HG03571 (cell line): ENCODE measurements around the gene PPEF2.
"Not testable (repeated sequence)": the region's sequence is repeated elsewhere in the genome, so short reads cannot be mapped to it uniquely, and the experiment has no call there.

Experiments
- ATAC-seq: cut with Tn5 transposase; IDR thresholded peaks from one replicate; pipeline ENCODE4 v1.9.1; 2021; ENCODE audit not compliant: unreplicated experiment

PPEF2 gene

DNA sequence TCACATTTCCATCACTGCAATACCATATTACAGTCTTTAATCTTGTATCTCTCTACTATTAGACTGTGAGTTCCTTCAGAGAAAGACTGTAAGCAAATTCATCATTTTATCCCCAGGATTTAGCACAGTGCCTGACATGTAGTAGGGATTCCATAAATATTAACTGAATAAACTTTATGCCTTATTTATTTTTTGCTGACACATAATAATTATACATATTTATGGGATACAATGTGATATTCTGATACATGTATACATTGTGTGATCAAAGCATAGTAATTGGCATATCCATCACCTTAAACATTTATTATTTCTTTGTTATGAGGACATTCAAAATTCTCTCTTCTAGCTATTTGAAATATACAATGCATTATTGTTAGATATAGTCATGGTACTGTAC, 3.7 kb downstream of the PPEF2 start:
- no peak for ATAC-seq

DNA sequence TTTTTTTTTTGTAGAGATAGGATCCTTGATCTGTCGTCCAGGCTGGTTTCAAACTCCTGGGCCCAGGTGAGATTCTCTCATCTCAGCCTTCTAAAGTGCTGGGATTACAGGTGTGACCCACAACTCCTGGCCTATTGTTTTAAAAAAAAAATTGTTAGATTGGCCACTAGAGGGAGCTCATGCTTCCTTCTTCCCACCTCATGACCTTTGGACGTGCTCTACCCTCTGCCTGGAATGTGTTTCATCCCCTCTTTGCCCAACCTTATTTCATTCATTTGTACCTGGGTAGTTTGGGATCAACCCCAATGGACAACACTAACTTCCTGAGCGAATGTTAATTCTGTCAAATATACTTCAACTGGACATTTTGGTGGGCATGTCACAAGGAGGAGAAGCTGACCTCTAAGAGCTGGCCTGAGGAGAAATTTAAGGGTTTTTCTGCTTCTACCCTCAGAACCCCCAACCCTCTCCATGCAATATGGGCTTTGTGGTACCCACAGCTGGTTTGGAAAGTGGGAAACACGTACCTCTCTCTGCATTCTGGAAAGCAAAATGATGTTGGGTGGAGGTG, 6.4 kb downstream of the PPEF2 start:
- ATAC-seq: no peak

- ATAC-seq: no peak
Measured at GRCh38 chr4:75892508-75892907, 9.7 kb downstream of the PPEF2 start.

DNA sequence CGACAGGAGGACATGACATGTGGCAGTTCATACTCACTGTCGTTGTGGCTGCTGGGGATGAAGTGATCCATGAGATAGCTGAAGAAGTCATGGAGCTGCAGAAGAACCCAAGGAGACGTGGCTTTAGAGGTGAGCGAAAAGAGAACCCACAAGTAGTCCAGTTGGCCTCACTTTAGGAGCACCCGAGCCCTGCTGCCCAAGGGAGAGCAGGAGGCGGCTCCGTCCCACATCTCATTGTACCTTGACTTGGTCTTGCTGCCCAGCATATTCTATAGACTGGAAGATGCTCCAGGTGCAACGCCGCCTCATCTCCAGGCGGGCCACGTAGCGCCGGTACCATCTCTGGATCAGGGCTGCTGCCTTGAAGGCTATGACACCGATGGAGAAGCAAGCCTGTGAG, 10.6 kb downstream of the PPEF2 start:
- ATAC-seq: no peak

DNA sequence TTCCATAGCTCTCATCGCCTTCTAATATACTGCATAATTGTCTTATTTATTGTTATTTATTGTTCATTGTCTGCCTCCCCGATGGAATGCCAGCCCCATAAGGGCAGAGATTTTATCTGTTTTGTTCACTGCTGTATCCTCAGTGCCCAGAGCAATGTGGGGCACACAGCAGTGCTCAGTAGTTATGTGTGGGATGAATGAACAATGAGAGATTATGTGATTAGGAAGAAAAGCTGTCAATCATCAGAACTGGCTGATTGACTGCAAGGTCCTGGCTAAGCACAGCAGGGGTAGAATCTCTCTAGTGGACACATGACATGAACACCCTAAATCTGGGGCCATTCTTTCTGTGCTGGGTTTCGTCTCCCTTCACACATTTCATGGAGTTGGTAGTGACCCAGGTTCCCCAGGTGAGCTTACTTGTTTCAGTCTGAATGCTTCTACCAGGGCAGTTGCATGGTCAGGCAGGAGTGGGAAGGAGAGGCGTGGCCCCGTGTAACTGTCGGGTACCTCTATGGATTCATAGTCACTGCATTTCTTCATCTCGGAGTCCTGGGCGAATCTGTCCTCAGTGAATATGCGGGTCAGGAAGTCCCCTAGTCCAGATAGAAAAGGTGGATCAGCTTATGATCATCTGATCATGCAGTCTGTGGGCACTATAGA, 12.6 kb downstream of the PPEF2 start:
- no peak for ATAC-seq

- no peak for ATAC-seq
Measured at GRCh38 chr4:75886104-75886503, 16.1 kb downstream of the PPEF2 start.

GRCh38 chr4:75881476-75881875, 20.8 kb downstream of the PPEF2 start:
- ATAC-seq: no peak

DNA sequence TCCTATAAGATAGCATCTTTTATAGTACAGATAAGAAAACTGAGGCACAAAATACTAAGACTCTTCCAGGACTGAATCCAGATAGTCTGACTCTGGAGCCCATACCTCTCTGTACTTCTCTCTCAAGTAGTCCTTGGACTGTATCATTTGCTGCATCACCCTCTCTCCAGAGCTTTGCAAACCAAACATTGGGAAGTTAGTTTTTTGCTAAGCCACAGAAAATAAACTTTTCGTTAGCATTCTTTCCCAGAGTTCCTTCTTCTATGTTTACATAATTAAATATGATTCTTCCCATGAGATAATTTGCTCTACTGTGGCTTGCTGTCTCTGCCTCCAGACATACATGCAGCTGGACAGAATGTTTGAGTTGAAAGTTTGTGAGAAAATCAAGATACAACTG, 22.0 kb downstream of the PPEF2 start:
- no peak for ATAC-seq

GRCh38 chr4:75878246-75878756, 24.0 kb downstream of the PPEF2 start:
- ATAC-seq: no peak

- ATAC-seq: no peak
Measured at GRCh38 chr4:75876218-75876617, 26.0 kb downstream of the PPEF2 start.

GRCh38 chr4:75869100-75869499, 33.2 kb downstream of the PPEF2 start:
- no peak for ATAC-seq

DNA sequence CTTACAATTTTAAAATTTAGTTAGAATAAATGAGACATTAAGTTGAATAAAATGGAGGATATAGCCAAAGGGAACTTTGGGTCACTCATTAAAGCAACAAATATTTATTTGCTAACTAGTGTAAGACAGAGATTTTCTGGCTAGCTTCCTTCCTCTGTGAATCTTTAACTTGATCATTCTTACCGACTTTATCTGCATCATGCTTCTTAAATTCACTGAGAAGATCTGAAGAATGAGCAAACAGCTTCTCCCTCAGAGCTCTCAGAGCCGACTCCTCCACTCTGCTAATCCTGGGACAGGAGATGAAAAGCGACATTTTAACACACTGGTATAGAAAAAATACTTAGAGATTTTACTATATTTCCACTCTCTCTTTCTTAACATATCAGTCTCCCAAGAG, 35.1 kb downstream of the PPEF2 start:
- no peak for ATAC-seq

DNA sequence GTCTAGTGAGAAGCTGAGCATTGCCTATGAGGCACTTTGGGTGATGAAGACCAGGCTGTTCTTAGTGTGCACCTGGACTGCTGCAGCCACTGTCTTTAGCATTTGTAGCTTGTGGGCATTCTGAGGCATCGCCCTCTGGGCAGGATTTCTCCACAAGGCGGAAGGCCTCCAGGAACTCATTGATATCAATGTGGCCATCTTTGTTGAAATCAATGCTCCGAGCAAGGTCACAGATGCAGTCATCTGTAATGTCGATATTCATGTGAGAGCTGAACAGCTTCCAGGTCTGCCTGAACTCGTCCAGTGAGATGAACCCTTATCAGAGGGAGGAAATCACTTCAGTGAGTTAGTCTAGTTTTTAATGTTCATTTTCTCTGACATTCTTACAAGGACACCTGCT, 41.6 kb downstream of the PPEF2 start:
- no peak for ATAC-seq

DNA sequence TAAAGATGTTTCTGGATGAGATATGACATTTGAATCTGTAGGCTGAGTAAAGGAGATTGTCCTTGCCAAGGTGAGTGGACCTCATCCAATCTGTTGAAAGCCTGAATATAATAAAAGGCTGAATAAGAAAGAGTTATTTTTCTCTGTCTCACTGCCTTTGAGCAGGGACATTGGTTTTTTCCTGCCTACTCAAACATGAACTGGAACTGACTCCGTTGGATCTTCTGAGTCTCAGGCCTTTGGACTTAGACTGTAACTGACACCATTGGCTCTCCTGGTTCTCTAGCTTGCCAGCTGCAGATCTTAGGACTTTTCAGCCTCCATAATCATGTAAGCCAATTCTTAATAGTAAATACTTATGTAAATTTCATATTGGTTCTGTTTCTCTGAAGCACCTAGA, 43.5 kb downstream of the PPEF2 start:
- no peak for ATAC-seq

DNA sequence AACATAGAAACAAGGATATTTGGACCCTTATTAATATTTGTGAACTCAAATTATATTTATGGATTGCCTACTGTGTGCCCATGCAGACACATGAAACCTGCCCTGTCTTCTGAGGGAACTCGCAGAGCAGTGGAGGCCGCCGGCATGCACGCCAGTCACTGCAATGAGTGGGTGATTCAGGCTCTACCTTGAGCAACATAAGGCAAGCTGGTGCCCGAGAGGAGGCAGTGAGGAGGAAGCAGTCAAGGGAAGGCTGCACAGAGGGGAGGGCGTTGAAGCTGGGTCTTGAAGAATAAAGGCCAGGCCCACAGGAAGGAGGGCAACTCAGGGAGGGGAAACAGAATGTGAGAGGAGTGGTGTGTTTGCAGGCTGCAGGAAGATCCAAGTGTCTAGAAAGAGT, 52.8 kb downstream of the PPEF2 start:
- ATAC-seq: no peak

GRCh38 chr4:75848891-75849290, 53.4 kb downstream of the PPEF2 start:
- no peak for ATAC-seq

- ATAC-seq: not testable (repeated sequence)
Measured at GRCh38 chr4:75848171-75848760, 54.0 kb downstream of the PPEF2 start.

DNA sequence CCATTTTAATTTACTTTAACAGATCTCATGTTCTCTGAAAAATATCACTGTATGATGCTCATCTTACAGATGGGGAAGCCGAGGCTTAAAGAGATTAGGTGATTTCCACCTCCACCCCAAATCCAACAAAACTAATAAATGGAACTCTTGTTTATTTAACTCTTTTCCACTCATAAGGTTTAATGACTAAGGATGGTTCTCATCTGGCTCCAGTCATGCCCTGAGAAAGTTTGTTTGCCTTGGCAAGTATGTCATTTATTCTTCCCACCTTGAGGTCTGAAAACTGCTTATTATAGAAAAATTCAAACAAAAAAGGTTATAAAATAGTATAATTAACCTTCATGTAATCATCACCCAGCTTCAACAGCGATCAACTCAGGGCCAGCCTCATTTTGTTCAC, 56.3 kb downstream of the PPEF2 start:
- no peak for ATAC-seq

DNA sequence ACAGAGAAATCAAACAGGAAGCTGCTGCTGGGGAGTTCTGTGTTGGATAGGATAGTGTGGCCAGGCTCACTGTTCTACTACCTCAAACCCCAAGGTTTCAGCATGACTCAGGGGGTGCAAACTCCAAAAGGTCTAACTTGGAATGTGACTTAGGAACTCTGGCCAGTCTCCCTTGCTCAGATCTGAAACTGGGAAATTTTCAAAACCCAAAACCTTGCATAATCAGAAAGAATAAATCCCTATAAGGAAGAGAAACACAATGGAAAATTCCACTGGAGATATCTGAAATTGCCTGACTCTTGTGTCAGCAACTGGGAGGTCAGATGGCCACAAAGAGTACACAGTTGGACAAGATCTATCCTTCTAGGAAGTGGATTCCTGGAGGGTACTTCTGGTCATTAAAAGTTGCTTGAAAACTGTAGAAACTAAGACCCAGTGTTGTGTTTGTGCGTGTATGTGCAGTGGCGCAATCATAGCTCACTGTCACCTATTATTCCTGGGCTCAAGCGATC, 58.0 kb downstream of the PPEF2 start:
- ATAC-seq: no peak

DNA sequence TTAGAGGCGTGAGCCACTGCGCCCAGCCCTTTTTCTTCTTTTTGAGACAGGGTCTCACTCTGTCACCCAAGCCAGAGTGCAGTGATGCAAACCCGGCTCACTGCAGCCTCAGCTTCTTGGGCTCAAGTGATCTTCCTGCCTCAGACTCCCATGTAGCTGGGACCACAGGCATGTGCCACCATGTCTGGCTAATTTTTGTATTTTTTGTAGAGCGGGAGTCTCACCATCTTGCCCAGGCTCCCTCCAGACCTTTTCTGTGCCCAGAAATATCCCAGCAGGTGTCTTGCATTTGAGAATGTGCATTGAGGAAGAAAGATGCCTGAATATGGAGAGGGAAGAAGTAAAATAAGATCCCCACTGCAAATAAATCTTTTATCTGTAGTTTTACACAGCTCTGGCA, 58.7 kb downstream of the PPEF2 start:
- no peak for ATAC-seq

DNA sequence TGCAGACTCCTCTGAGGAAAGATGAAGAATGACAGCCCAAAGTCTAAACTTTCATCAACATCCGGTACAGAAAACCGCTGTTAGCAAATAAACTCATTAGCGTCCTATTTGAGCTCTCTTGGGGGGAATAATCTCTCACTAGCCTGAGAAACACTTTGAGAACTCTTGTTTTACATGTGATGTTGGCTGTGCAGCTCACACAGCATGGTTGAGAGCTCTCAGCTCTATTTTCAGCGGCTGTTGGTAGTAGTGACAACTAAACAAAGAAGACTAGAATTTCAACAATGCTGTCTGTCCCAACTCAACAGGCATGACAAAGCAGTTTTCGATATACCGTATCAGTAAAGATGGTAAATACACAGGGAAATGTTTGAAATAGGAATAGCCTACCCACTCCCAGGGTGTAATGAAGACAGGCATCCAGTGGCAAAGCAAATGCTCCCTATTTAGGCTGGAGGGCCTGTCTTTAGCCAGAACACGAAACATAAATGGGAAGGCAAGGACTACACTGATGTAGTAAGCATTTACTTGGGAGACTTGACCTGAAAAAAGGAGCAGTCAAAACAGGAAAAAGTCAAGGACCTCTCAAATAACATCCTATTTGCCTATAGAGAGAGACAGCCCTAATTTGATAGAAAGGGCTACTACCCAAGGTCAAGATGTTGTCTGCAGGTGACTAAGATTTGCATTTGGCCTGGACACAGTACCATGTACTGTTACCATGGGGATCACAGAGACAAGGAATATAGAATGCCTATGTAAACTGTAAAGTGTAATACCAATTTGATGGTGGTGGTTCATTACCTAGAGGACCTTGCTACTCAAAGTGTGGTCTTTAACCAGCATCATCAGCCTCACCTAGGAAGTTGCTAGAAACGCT, 60.4 kb downstream of the PPEF2 start:
- no peak for ATAC-seq
